Eye (tissue), 1 donor: ENCODE measurements around the gene TMEM207.

Experiments used
- DNase-seq: peaks from one replicate; pipeline ENCODE4 v3.0.0-alpha.2; 2015

TMEM207 gene

GRCh38 chr3:190384309-190384756 is 65.4 kb downstream of the TMEM207 start:
- DNase-seq = no peak

- no peak for DNase-seq
Observed at GRCh38 chr3:190382082-190382481, 67.6 kb downstream of the TMEM207 start.

- DNase-seq = no peak
Observed at GRCh38 chr3:190381441-190381840, 68.3 kb downstream of the TMEM207 start.

- no peak for DNase-seq
Observed at GRCh38 chr3:190380184-190380583, 69.5 kb downstream of the TMEM207 start.
